GM12872 (cell line): ENCODE results near the gene OTUD3.

ENCODE experiments used
- TF ChIP-seq, protein P1 (sequence below): IDR thresholded peaks from 3 replicates; pipeline ENCODE4 v1.5.1; 2011; ENCODE audit warnings: low read depth, mild to moderate bottlenecking, low read length, moderate library complexity; ENCODE audit not compliant: insufficient read depth

Gene OTUD3

GRCh38 chr1:19850214-19850613, 32.0 kb upstream of the OTUD3 start:
- TF ChIP-seq, protein P1, sequence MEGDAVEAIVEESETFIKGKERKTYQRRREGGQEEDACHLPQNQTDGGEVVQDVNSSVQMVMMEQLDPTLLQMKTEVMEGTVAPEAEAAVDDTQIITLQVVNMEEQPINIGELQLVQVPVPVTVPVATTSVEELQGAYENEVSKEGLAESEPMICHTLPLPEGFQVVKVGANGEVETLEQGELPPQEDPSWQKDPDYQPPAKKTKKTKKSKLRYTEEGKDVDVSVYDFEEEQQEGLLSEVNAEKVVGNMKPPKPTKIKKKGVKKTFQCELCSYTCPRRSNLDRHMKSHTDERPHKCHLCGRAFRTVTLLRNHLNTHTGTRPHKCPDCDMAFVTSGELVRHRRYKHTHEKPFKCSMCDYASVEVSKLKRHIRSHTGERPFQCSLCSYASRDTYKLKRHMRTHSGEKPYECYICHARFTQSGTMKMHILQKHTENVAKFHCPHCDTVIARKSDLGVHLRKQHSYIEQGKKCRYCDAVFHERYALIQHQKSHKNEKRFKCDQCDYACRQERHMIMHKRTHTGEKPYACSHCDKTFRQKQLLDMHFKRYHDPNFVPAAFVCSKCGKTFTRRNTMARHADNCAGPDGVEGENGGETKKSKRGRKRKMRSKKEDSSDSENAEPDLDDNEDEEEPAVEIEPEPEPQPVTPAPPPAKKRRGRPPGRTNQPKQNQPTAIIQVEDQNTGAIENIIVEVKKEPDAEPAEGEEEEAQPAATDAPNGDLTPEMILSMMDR, result no peak

DNA sequence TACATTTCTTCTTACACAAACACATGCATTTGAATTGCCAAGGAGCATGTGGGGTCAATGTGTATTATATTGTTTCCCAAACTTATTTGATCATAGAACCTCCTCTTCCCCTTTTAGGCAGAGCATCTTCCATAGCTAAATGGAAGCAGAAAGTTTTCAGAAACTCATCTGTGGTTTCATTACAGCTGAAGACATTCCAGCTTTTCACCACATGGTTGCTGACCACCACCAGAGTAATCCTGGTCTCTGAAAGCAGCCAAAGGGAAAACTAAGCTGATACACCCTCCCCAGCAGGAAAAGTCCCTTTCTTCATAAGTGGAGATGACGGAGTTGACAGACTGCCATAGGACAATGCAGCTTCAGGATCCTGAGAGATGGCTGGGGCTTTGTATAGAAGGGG, 30.2 kb upstream of the OTUD3 start:
- TF ChIP-seq, protein P1, result no peak

- TF ChIP-seq, protein P1, result no peak
These were observed 27.3 kb upstream of the OTUD3 start for GRCh38 chr1:19854866-19855265.

- TF ChIP-seq, protein P1, result no peak
These were observed 23.3 kb upstream of the OTUD3 start for GRCh38 chr1:19858893-19859292.

GRCh38 chr1:19859876-19860275, 22.3 kb upstream of the OTUD3 start:
- TF ChIP-seq, protein P1, result no peak

DNA sequence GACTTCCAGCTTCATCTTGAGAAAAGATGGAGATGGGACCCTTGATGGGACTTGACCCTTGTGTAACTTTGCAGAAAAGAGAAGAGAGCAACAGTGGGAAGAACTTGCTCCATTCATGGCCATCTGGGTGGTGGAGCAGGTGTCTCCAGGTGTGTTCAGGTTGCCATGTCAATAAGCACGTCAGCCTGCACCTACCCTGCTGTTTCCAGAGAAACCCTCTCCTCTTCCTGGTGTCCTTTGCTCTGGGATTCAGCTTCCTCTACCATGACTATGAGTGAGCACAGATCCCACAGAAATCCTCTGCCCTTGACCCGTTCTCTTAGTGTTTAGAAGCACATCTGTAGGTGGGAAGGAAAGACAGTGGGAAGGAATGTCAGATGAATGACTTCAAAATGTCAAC, 21.8 kb upstream of the OTUD3 start:
- TF ChIP-seq, protein P1, result no peak

- TF ChIP-seq, protein P1, result no peak
These were observed 21.2 kb upstream of the OTUD3 start for GRCh38 chr1:19861034-19861433.

- TF ChIP-seq, protein P1, result no peak
These were observed 20.2 kb upstream of the OTUD3 start for GRCh38 chr1:19861842-19862530.
